Gastroesophageal sphincter (tissue), 4 donors: ENCODE data around the gene WDR45B. TPM values are rescaled to one million over a fixed set of nuclear protein-coding genes. Genes with fewer than 3 reads are reported as not detected.
"Not testable (repeated sequence)": the region's sequence is repeated elsewhere in the genome, so short reads cannot be mapped to it uniquely, and the experiment has no call there.

ENCODE experiments used
- ATAC-seq: fragments of 150-250 bp; one replicate; pipeline ENCODE4 v1.9.1; 2016; ENCODE audit warnings: mild to moderate bottlenecking, moderate library complexity
- H3K27ac ChIP-seq, 4 donors: fragments of 200-600 bp; sonication (generic) in 3 of 4; 1 replicate in 3 of 4; 2 replicates in 1 of 4; pipeline ENCODE4 v1.5.1; 2016 to 2019
- H3K27me3 ChIP-seq: fragments of 200-600 bp; sonication (generic); one replicate; pipeline ENCODE4 v1.5.1; 2019
- H3K36me3 ChIP-seq, 2 donors: fragments of 200-600 bp; sonication (generic); one replicate each; pipeline ENCODE4 v1.5.1; 2019; ENCODE audit warnings: control low read depth in 1 of 2
- H3K4me1 ChIP-seq, 3 donors: fragments of 200-600 bp; sonication (generic); 1 replicate in 2 of 3; 2 replicates in 1 of 3; pipeline ENCODE4 v1.5.1; 2016 to 2019; ENCODE audit warnings: control low read depth in 2 of 3
- H3K4me3 ChIP-seq, 2 donors: fragments of 200-600 bp; sonication (generic); one replicate each; pipeline ENCODE4 v1.5.1; 2019; ENCODE audit warnings: mild to moderate bottlenecking in 1 of 2, moderate library complexity in 1 of 2
- H3K9me3 ChIP-seq, 3 donors: fragments of 200-600 bp; sonication (generic); one replicate each; pipeline ENCODE4 v1.5.1; 2017 to 2019; ENCODE audit warnings: control low read depth in 2 of 3
- CTCF ChIP-seq, 4 experiments: fragments of 200-600 bp in 2 of 4; fragments of 450-650 bp in 2 of 4; sonication (generic) in 1 of 4; IDR thresholded peaks; one replicate each; pipeline ENCODE4 v1.5.1; 2017 to 2019; ENCODE audit warnings: antibody characterized with exemption in 4 of 4, mild to moderate bottlenecking in 2 of 4, moderate library complexity in 2 of 4
- EP300 ChIP-seq: sonication (generic); formaldehyde crosslinking; IDR thresholded peaks from one replicate; pipeline ENCODE4 v1.6.1; 2017; ENCODE audit warnings: antibody characterized with exemption, mild to moderate bottlenecking
- POLR2A ChIP-seq, 2 donors: fragments of 450-650 bp; IDR thresholded peaks; one replicate each; pipeline ENCODE4 v1.6.1; 2017; ENCODE audit warnings: antibody characterized with exemption in 2 of 2, mild to moderate bottlenecking in 2 of 2, moderate library complexity in 1 of 2
- POLR2AphosphoS5 ChIP-seq: sonication (generic); formaldehyde crosslinking; IDR thresholded peaks from one replicate; pipeline ENCODE4 v1.6.1; 2017; ENCODE audit warnings: antibody characterized with exemption
- WGBS, 2 donors: methylation state at CpG; one replicate each; pipeline ENCODE4 v1.1.5; 2018; ENCODE audit warnings: low coverage in 1 of 2; 5-methylcytosine and 5-hydroxymethylcytosine counted together
- total RNA-seq, 4 donors: library from RNA; depleted of rRNA; stranded (reverse); fragments of >200 nt; gene quantifications; one replicate each; pipeline ENCODE4 v1.1.0, GENCODE V29; 2016

The WDR45B gene
- total RNA-seq, 4 donors from 2014 or later, result 70.8 to 77.4 (median 76.4) TPM

- Histone ChIP-seq H3K36me3 (peaks cover 0 to 68% of the 10 kb centered on the region in 2 donors), H3K4me3 (no peak overlapping the region), H3K4me1 (peaks cover 0 to 25% (median 0%) of the 10 kb centered on the region in 3 donors), H3K9me3 (no peaks in the 10 kb centered on the region), H3K27ac (peak overlapping the region in 1 of 4 donors; percentile 43), H3K27me3 (no peaks in the 10 kb centered on the region)
- ATAC-seq, result no peak
- no peak for TF ChIP-seq POLR2AphosphoS5
- no peak for TF ChIP-seq EP300
- no peak for TF ChIP-seq CTCF (IDR thresholded peaks at IDR 0.05)
- no peak for TF ChIP-seq POLR2A (IDR thresholded peaks at IDR 0.05)
- 68 to 72% methylated on average over 5 to 8 of the region's 8 CpGs for WGBS, 2 donors
These were observed 66.0 kb downstream of the WDR45B start for GRCh38 chr17:82582213-82582612.

- 60% methylated on average over 1 to 2 of the region's 4 CpGs for WGBS, 2 donors
- not testable (repeated sequence) for H3K27me3 ChIP-seq, H3K9me3 ChIP-seq, ATAC-seq, H3K27ac ChIP-seq, H3K4me3 ChIP-seq
- Histone ChIP-seq H3K36me3 (peaks cover 0 to 71% of the 10 kb centered on the region in 2 donors), H3K4me1 (peaks cover 0 to 22% (median 0%) of the 10 kb centered on the region in 3 donors)
These were observed 68.3 kb downstream of the WDR45B start for GRCh38 chr17:82579969-82580368.

- no peaks in the 10 kb centered on the region for H3K27me3 ChIP-seq
- no peaks in the 10 kb centered on the region for H3K9me3 ChIP-seq
- no peak for ATAC-seq
- TF ChIP-seq POLR2AphosphoS5 (no peak), CTCF (IDR thresholded peaks at IDR 0.05) (no peak), EP300 (no peak), POLR2A (IDR thresholded peaks at IDR 0.05) (no peak)
- 96% methylated on average over 4 to 13 of the region's 18 CpGs for WGBS, 2 donors
- peaks cover 0 to 71% of the 10 kb centered on the region in 2 donors for H3K36me3 ChIP-seq
- no peak overlapping the region for H3K4me3 ChIP-seq
- H3K27ac ChIP-seq, result no peak overlapping the region
- peaks cover 0 to 19% (median 0%) of the 10 kb centered on the region in 3 donors for H3K4me1 ChIP-seq
These were observed 70.9 kb downstream of the WDR45B start for GRCh38 chr17:82577300-82577699.

- Histone ChIP-seq H3K4me1 (peaks cover 0 to 14% (median 0%) of the 10 kb centered on the region in 3 donors), H3K36me3 (peaks cover 0 to 84% of the 10 kb centered on the region in 2 donors)
- H3K27me3 ChIP-seq, H3K27ac ChIP-seq, H3K4me3 ChIP-seq, H3K9me3 ChIP-seq, ATAC-seq: not testable (repeated sequence)
- 87 to 93% methylated on average over 7 to 18 of the region's 52 CpGs for WGBS, 2 donors
These were observed 72.5 kb downstream of the WDR45B start for GRCh38 chr17:82575581-82576221.

GRCh38 chr17:82574041-82574440, 74.2 kb downstream of the WDR45B start:
- peaks cover 0 to 12% (median 0%) of the 10 kb centered on the region in 3 donors for H3K4me1 ChIP-seq
- H3K27ac ChIP-seq, result no peak overlapping the region
- 63 to 85% methylated on average over 5 to 6 of the region's 11 CpGs for WGBS, 2 donors
- no peak overlapping the region for H3K4me3 ChIP-seq
- no peak for ATAC-seq
- H3K36me3 ChIP-seq, result peaks cover 0 to 98% of the 10 kb centered on the region in 2 donors
- TF ChIP-seq POLR2A (IDR thresholded peaks at IDR 0.05), result no peak
- no peak for TF ChIP-seq POLR2AphosphoS5
- no peak for TF ChIP-seq EP300
- TF ChIP-seq CTCF (IDR thresholded peaks at IDR 0.05), result no peak
- no peaks in the 10 kb centered on the region for H3K27me3 ChIP-seq
- no peaks in the 10 kb centered on the region for H3K9me3 ChIP-seq

GRCh38 chr17:82571855-82572254, 76.4 kb downstream of the WDR45B start:
- Histone ChIP-seq H3K36me3 (peaks cover 0 to 100% of the 10 kb centered on the region in 2 donors), H3K9me3 (no peaks in the 10 kb centered on the region)
- WGBS, 2 donors, result 78 to 95% methylated on average over 6 of the region's 6 CpGs

More at GRCh38 chr17:82571855-82572254, 76.4 kb downstream of the WDR45B start:
- ATAC-seq, result no peak
- no peak for TF ChIP-seq POLR2A (IDR thresholded peaks at IDR 0.05)
- TF ChIP-seq EP300, result no peak
- TF ChIP-seq CTCF (IDR thresholded peaks at IDR 0.05), result no peak
- TF ChIP-seq POLR2AphosphoS5, result no peak
- H3K4me1 ChIP-seq, result peaks cover 0 to 10% (median 0%) of the 10 kb centered on the region in 3 donors
- H3K4me3 ChIP-seq, result no peak overlapping the region
- no peak overlapping the region for H3K27ac ChIP-seq
- H3K27me3 ChIP-seq, result no peaks in the 10 kb centered on the region
